UCSD-AML1 (cell line): Measurements from ENCODE around the gene CIDEC.
"Not testable (repeated sequence)": the region's sequence is repeated elsewhere in the genome, so short reads cannot be mapped to it uniquely, and the experiment has no call there.

Experiments
- DNase-seq: peaks from one replicate; lab custom pipeline; 2025; ENCODE audit not compliant: unreplicated experiment; lab: John Stamatoyannopoulos, UW

The CIDEC gene

GRCh38 chr3:9881441-9881840, 1.4 kb upstream of the CIDEC start:
- no peak for DNase-seq

GRCh38 chr3:9878700-9879099, 1.4 kb downstream of the CIDEC start:
- DNase-seq = no peak

- no peak for DNase-seq
Measured at GRCh38 chr3:9876991-9877390, 3.1 kb downstream of the CIDEC start.

GRCh38 chr3:9876255-9876654, 3.8 kb downstream of the CIDEC start:
- DNase-seq = not testable (repeated sequence)

GRCh38 chr3:9875448-9875847, 4.6 kb downstream of the CIDEC start:
- no peak for DNase-seq

GRCh38 chr3:9872067-9872466, 8.0 kb downstream of the CIDEC start:
- DNase-seq = not testable (repeated sequence)

GRCh38 chr3:9870978-9871377, 9.1 kb downstream of the CIDEC start:
- DNase-seq = no peak

- DNase-seq = no peak
Measured at GRCh38 chr3:9869955-9870354, 10.1 kb downstream of the CIDEC start.

- no peak for DNase-seq
Measured at GRCh38 chr3:9867106-9867505, 12.9 kb downstream of the CIDEC start.

- DNase-seq = no peak
Measured at GRCh38 chr3:9866639-9867038, 13.4 kb downstream of the CIDEC start.

GRCh38 chr3:9865125-9865637, 14.9 kb downstream of the CIDEC start:
- DNase-seq = not testable (repeated sequence)

GRCh38 chr3:9864200-9864927, 15.7 kb downstream of the CIDEC start:
- DNase-seq = no peak

GRCh38 chr3:9863058-9863772, 16.8 kb downstream of the CIDEC start:
- no peak for DNase-seq

- no peak for DNase-seq
Measured at GRCh38 chr3:9862391-9863057, 17.5 kb downstream of the CIDEC start.

GRCh38 chr3:9861626-9862130, 18.4 kb downstream of the CIDEC start:
- DNase-seq = no peak

- no peak for DNase-seq
Measured at GRCh38 chr3:9861201-9861600, 18.9 kb downstream of the CIDEC start.

GRCh38 chr3:9859530-9860025, 20.5 kb downstream of the CIDEC start:
- no peak for DNase-seq

GRCh38 chr3:9855594-9855993, 24.5 kb downstream of the CIDEC start:
- no peak for DNase-seq

GRCh38 chr3:9854291-9854940, 25.6 kb downstream of the CIDEC start:
- DNase-seq = not testable (repeated sequence)

- DNase-seq = no peak
Measured at GRCh38 chr3:9852528-9852927, 27.5 kb downstream of the CIDEC start.

GRCh38 chr3:9851926-9852325, 28.1 kb downstream of the CIDEC start:
- not testable (repeated sequence) for DNase-seq
